GM23338 (cell line): ENCODE measurements around the gene ROR1. TPM values are rescaled to one million over a fixed set of nuclear protein-coding genes. Genes with fewer than 3 reads are reported as not detected.

Experiments used
- ATAC-seq: fragments of 200-7000 bp; cut with Tn5 transposase; 3 replicates; pipeline ENCODE4 v1.9.1; 2020
- DNase-seq: peaks from one replicate; pipeline ENCODE4 v3.0.0-alpha.2; 2015; ENCODE audit warnings: low spot score
- H2AFZ ChIP-seq: fragments of 200-600 bp; sonication (generic); 2 replicates; pipeline ENCODE4 v1.8.0; 2016; ENCODE audit warnings: antibody characterized with exemption, mild to moderate bottlenecking, moderate library complexity
- H3F3A ChIP-seq: fragments of 200-600 bp; sonication (generic); replicated peaks from 2 replicates; pipeline ENCODE4 v1.8.0; 2017; ENCODE audit warnings: antibody characterized with exemption, mixed run types, low read depth
- H3K27ac ChIP-seq: fragments of 200-600 bp; sonication (generic); 2 replicates; pipeline ENCODE4 v1.6.1; 2016; ENCODE audit warnings: low read depth
- H3K27me3 ChIP-seq: fragments of 200-600 bp; sonication (generic); 2 replicates; pipeline ENCODE4 v1.8.0; 2016; ENCODE audit warnings: mild to moderate bottlenecking, mixed run types, moderate library complexity; ENCODE audit not compliant: insufficient read depth
- H3K36me3 ChIP-seq: fragments of 200-600 bp; sonication (generic); 2 replicates; pipeline ENCODE4 v1.8.0; 2016; ENCODE audit warnings: mild to moderate bottlenecking; ENCODE audit not compliant: insufficient read depth
- H3K4me1 ChIP-seq: fragments of 200-600 bp; sonication (generic); 2 replicates; pipeline ENCODE4 v1.8.0; 2016; ENCODE audit warnings: mild to moderate bottlenecking, moderate library complexity; ENCODE audit not compliant: insufficient read depth
- H3K4me2 ChIP-seq: fragments of 200-600 bp; sonication (generic); 2 replicates; pipeline ENCODE4 v1.7.1; 2017; ENCODE audit warnings: mixed run types
- H3K4me3 ChIP-seq: fragments of 200-600 bp; sonication (generic); 2 replicates; pipeline ENCODE4 v1.6.1; 2016; ENCODE audit warnings: mixed run types
- H3K79me2 ChIP-seq: fragments of 200-600 bp; sonication (generic); replicated peaks from 2 replicates; pipeline ENCODE4 v1.8.0; 2017; ENCODE audit warnings: mild to moderate bottlenecking; ENCODE audit not compliant: insufficient read depth
- H3K9me2 ChIP-seq: fragments of 200-600 bp; sonication (generic); 2 replicates; pipeline ENCODE4 v1.8.0; 2017; ENCODE audit not compliant: insufficient read depth
- H4K20me1 ChIP-seq: fragments of 200-600 bp; sonication (generic); replicated peaks from 2 replicates; pipeline ENCODE4 v1.8.0; 2017; ENCODE audit warnings: mild to moderate bottlenecking; ENCODE audit not compliant: insufficient read depth
- H3K27ac Mint-ChIP-seq: 2 replicates; pipeline ENCODE4 v1.8.0; 2020; ENCODE audit warnings: inconsistent platforms, mild to moderate bottlenecking, moderate library complexity, mixed read lengths
- H3K27me3 Mint-ChIP-seq: 3 replicates; pipeline ENCODE4 v1.8.0; 2022; ENCODE audit warnings: low read depth, mild to moderate bottlenecking, moderate library complexity, mixed read lengths, inconsistent platforms; ENCODE audit not compliant: insufficient read depth, poor library complexity
- H3K36me3 Mint-ChIP-seq: 3 replicates; pipeline ENCODE4 v1.8.0; 2021; ENCODE audit warnings: low read depth, mild to moderate bottlenecking, inconsistent platforms, moderate library complexity, mixed read lengths
- H3K4me1 Mint-ChIP-seq: 3 replicates; pipeline ENCODE4 v1.8.0; 2020; ENCODE audit warnings: mild to moderate bottlenecking, inconsistent platforms, mixed read lengths
- H3K4me3 Mint-ChIP-seq: 3 replicates; pipeline ENCODE4 v1.8.0; 2021; ENCODE audit warnings: moderate library complexity, mild to moderate bottlenecking, inconsistent platforms, mixed read lengths
- H3K9me3 Mint-ChIP-seq: 3 replicates; pipeline ENCODE4 v1.8.0; 2020; ENCODE audit warnings: moderate library complexity, mild to moderate bottlenecking, inconsistent platforms, mixed read lengths
- CREB1 ChIP-seq: fragments of 250-450 bp; sonication (Bioruptor Pico); IDR thresholded peaks from 2 replicates; pipeline ENCODE4 v1.5.0; 2020; ENCODE audit warnings: low read depth, mild to moderate bottlenecking, moderate library complexity
- CTCF ChIP-seq, 2 experiments: fragments of 200-600 bp in 1 of 2; sonication (generic) in 1 of 2; conservative IDR thresholded peaks; 2 replicates each; pipeline versions ENCODE4 v1.5.1 to v1.6.1; 2016 to 2017; ENCODE audit warnings: antibody characterized with exemption in 2 of 2, low read depth in 2 of 2, mild to moderate bottlenecking in 2 of 2, moderate library complexity in 1 of 2
- ETS1 ChIP-seq: IDR thresholded peaks from 2 replicates; pipeline ENCODE4 v1.6.1; 2016; ENCODE audit warnings: antibody characterized with exemption
- EZH2 ChIP-seq: fragments of 200-600 bp; sonication (generic); IDR thresholded peaks from one replicate; pipeline ENCODE4 v1.8.0; 2017; ENCODE audit warnings: antibody characterized with exemption, mild to moderate bottlenecking, low read depth; ENCODE audit not compliant: unreplicated experiment
- EZH2phosphoT487 ChIP-seq: fragments of 200-600 bp; sonication (generic); IDR thresholded peaks from one replicate; pipeline ENCODE4 v1.8.1; 2018; ENCODE audit warnings: antibody characterized with exemption; ENCODE audit not compliant: unreplicated experiment
- JUNB ChIP-seq: IDR thresholded peaks from one replicate; pipeline ENCODE4 v1.6.1; 2016; ENCODE audit warnings: antibody characterized with exemption; ENCODE audit not compliant: unreplicated experiment
- NANOG ChIP-seq: IDR thresholded peaks from 2 replicates; pipeline ENCODE4 v1.6.1; 2016; ENCODE audit warnings: antibody characterized with exemption, borderline replicate concordance
- POLR2AphosphoS5 ChIP-seq: IDR thresholded peaks from 2 replicates; pipeline ENCODE4 v1.6.1; 2016; ENCODE audit warnings: antibody characterized with exemption, low read depth
- REST ChIP-seq: IDR thresholded peaks from one replicate; pipeline ENCODE4 v1.6.1; 2018; ENCODE audit warnings: antibody characterized with exemption; ENCODE audit not compliant: unreplicated experiment
- STAT1 ChIP-seq: IDR thresholded peaks from one replicate; pipeline ENCODE4 v1.6.1; 2016; ENCODE audit warnings: antibody characterized with exemption; ENCODE audit not compliant: unreplicated experiment
- ZNF114 ChIP-seq: fragments of 250-450 bp; sonication (Bioruptor Pico); IDR thresholded peaks from 2 replicates; pipeline ENCODE4 v1.5.0; 2020; ENCODE audit warnings: mild to moderate bottlenecking, moderate library complexity
- ZNF331 ChIP-seq: fragments of 250-450 bp; sonication (Bioruptor Pico); IDR thresholded peaks from 2 replicates; pipeline ENCODE4 v1.5.0; 2020; ENCODE audit warnings: low read depth, mild to moderate bottlenecking, moderate library complexity
- ZNF462 ChIP-seq: fragments of 250-450 bp; sonication (Bioruptor Pico); IDR thresholded peaks from 2 replicates; pipeline ENCODE4 v1.5.0; 2020; ENCODE audit warnings: mild to moderate bottlenecking, moderate library complexity
- polyA plus RNA-seq: library from polyadenylated mRNA; unstranded; fragments of >200 nt; fragmentation: Nextera tagmentation; extraction: Ambion mirVana; gene quantifications from 2 replicates; pipeline ENCODE4 v1.2.1, GENCODE V29; 2016
- total RNA-seq: library from RNA; depleted of rRNA; stranded (reverse); fragments of >200 nt; shearing (Covaris generic); gene quantifications from 2 replicates; pipeline ENCODE4 v1.2.3, GENCODE V29; 2014

ROR1 gene
- total and polyA plus RNA-seq, 2 experiments from 2014 or later, result 59.7 to 96.0 TPM

- no peak for ATAC-seq
- no peaks in the 10 kb centered on the region for H3K36me3 ChIP-seq
- H3K27ac Mint-ChIP-seq, result no peak overlapping the region; the same call in 1 of the 2 replicates
Observed at GRCh38 chr1:63799307-63799706, 25.5 kb downstream of the ROR1 start.

More at GRCh38 chr1:63799307-63799706, 25.5 kb downstream of the ROR1 start:
- TF ChIP-seq ZNF462 (CRISPR knock-in tag) (no peak), ZNF114 (CRISPR knock-in tag) (no peak), EZH2 (no peak), REST (no peak), CREB1 (CRISPR knock-in tag) (no peak), ZNF331 (CRISPR knock-in tag) (no peak), POLR2AphosphoS5 (no peak), EZH2phosphoT487 (no peak), ETS1 (no peak), STAT1 (no peak), CTCF (conservative IDR thresholded peaks at IDR 0.05; ENCODE audit: low read depth in 2 of 2) (no peak), NANOG (no peak), JUNB (no peak)
- peaks cover 4% of the 10 kb centered on the region; the same call in 1 of the 3 replicates for H3K36me3 Mint-ChIP-seq
- H3K9me3 Mint-ChIP-seq, result no peaks in the 10 kb centered on the region
- Histone ChIP-seq H3K27me3 (no peaks in the 10 kb centered on the region), H3K79me2 (peaks cover 100% of the 10 kb centered on the region), H3K4me3 (no peak overlapping the region), H3F3A (0 out of 2 replicates have a peak, but pooled peaks cover 3% of the 10 kb centered on the region), H3K4me2 (0 out of 2 replicates have a peak overlapping the region, but pooled peaks have one; percentile 25), H3K4me1 (peaks cover 92% of the 10 kb centered on the region), H3K27ac (no peak overlapping the region), H4K20me1 (peaks cover 32% of the 10 kb centered on the region), H2AFZ (no peak overlapping the region), H3K9me2 (no peaks in the 10 kb centered on the region)
- peaks cover 11% of the 10 kb centered on the region for H3K27me3 Mint-ChIP-seq
- DNase-seq, result no peak
- peaks cover 87% of the 10 kb centered on the region for H3K4me1 Mint-ChIP-seq
- H3K4me3 Mint-ChIP-seq, result no peak overlapping the region; the same call in 2 of the 3 replicates
